Parathyroid adenoma (tissue), 2 donors: ENCODE data around the gene KRTAP13-1.

Experiments
- H2AFZ ChIP-seq: fragments of 300-600 bp; sonication (generic); one replicate; pipeline ENCODE4 v1.7.0; 2017; ENCODE audit warnings: antibody characterized with exemption, mild to moderate bottlenecking
- H3K27ac ChIP-seq: fragments of 300-600 bp; sonication (generic); one replicate; pipeline ENCODE4 v1.7.0; 2017
- H3K27me3 ChIP-seq: fragments of 300-600 bp; sonication (generic); one replicate; pipeline ENCODE4 v1.7.0; 2017; ENCODE audit warnings: low read length; ENCODE audit not compliant: control insufficient read depth, insufficient read depth
- H3K36me3 ChIP-seq: fragments of 300-600 bp; sonication (generic); one replicate; pipeline ENCODE4 v1.7.0; 2017; ENCODE audit warnings: low read length; ENCODE audit not compliant: control insufficient read depth, insufficient read depth
- H3K4me1 ChIP-seq: fragments of 300-600 bp; sonication (generic); one replicate; pipeline ENCODE4 v1.7.0; 2017; ENCODE audit warnings: control low read depth
- H3K4me2 ChIP-seq: fragments of 300-600 bp; sonication (generic); one replicate; pipeline ENCODE4 v1.7.0; 2017; ENCODE audit warnings: low read length
- H3K4me3 ChIP-seq: fragments of 300-600 bp; sonication (generic); one replicate; pipeline ENCODE4 v1.7.0; 2017; ENCODE audit warnings: low read depth, low read length
- H3K79me2 ChIP-seq: fragments of 300-600 bp; sonication (generic); one replicate; pipeline ENCODE4 v1.7.0; 2017; ENCODE audit warnings: control low read depth
- H3K9ac ChIP-seq: fragments of 300-600 bp; sonication (generic); one replicate; pipeline ENCODE4 v1.7.0; 2017; ENCODE audit warnings: mild to moderate bottlenecking
- H3K9me3 ChIP-seq: fragments of 300-600 bp; sonication (generic); one replicate; pipeline ENCODE4 v1.7.0; 2017; ENCODE audit warnings: low read length; ENCODE audit not compliant: control insufficient read depth
- CTCF ChIP-seq: fragments of 300-600 bp; sonication (generic); IDR thresholded peaks from one replicate; pipeline ENCODE4 v1.7.0; 2017; ENCODE audit warnings: antibody characterized with exemption, mild to moderate bottlenecking
- donor health status: primary hyperparathyroidism.

Gene KRTAP13-1

GRCh38 chr21:30354308-30355005, 41.4 kb upstream of the KRTAP13-1 start:
- Histone ChIP-seq H3K27me3 (no peaks in the 10 kb centered on the region), H3K36me3 (no peaks in the 10 kb centered on the region), H3K9ac (no peak overlapping the region), H3K27ac (no peak overlapping the region), H3K9me3 (no peaks in the 10 kb centered on the region), H3K4me2 (no peak overlapping the region), H3K4me1 (no peaks in the 10 kb centered on the region), H3K79me2 (no peaks in the 10 kb centered on the region), H2AFZ (no peak overlapping the region), H3K4me3 (no peak overlapping the region)
- TF ChIP-seq CTCF, result no peak

GRCh38 chr21:30355906-30356305, 39.9 kb upstream of the KRTAP13-1 start:
- Histone ChIP-seq H3K4me1 (no peaks in the 10 kb centered on the region), H3K36me3 (no peaks in the 10 kb centered on the region), H3K79me2 (no peaks in the 10 kb centered on the region), H2AFZ (no peak overlapping the region), H3K9ac (no peak overlapping the region), H3K9me3 (no peaks in the 10 kb centered on the region), H3K27me3 (no peaks in the 10 kb centered on the region), H3K27ac (no peak overlapping the region), H3K4me2 (no peak overlapping the region), H3K4me3 (no peak overlapping the region)
- TF ChIP-seq CTCF, result no peak

- Histone ChIP-seq H3K27me3 (no peaks in the 10 kb centered on the region), H3K9ac (no peak within 1 kb of the TSS), H3K27ac (no peak within 1 kb of the TSS), H3K36me3 (no peaks in the 10 kb centered on the region), H3K4me3 (no peak within 1 kb of the TSS), H3K79me2 (no peaks in the 10 kb centered on the region), H3K4me1 (no peaks in the 10 kb centered on the region), H3K9me3 (no peaks in the 10 kb centered on the region), H2AFZ (no peak within 1 kb of the TSS), H3K4me2 (no peak within 1 kb of the TSS)
- TF ChIP-seq CTCF, result no peak
Measured at GRCh38 chr21:30372139-30372770, 23.6 kb upstream of the KRTAP13-1 start, which contains the start of gene KRTAP13-2. KRTAP13-2 (minus strand) TSS chr21:30372271; CDS start chr21:30372213, 58 bp downstream.

GRCh38 chr21:30382201-30382600, 13.6 kb upstream of the KRTAP13-1 start:
- Histone ChIP-seq H3K79me2 (no peaks in the 10 kb centered on the region), H2AFZ (no peak overlapping the region), H3K9me3 (no peaks in the 10 kb centered on the region), H3K27me3 (no peaks in the 10 kb centered on the region), H3K36me3 (no peaks in the 10 kb centered on the region), H3K4me1 (no peaks in the 10 kb centered on the region), H3K4me3 (no peak overlapping the region), H3K27ac (no peak overlapping the region), H3K9ac (no peak overlapping the region), H3K4me2 (no peak overlapping the region)
- no peak for TF ChIP-seq CTCF
